NCI-H2081 treated with DMSO at 0.1 percent for 48 hours (cell line): ENCODE data around the gene UPF2.

ENCODE experiments used
- DNase-seq: peaks from one replicate; lab custom pipeline; 2025; lab: John Stamatoyannopoulos, UW

The UPF2 gene

GRCh38 chr10:11958956-11959355, 83.7 kb downstream of the UPF2 start:
- no peak for DNase-seq

GRCh38 chr10:11951695-11952094, 90.9 kb downstream of the UPF2 start:
- no peak for DNase-seq

GRCh38 chr10:11950325-11951018, 92.1 kb downstream of the UPF2 start:
- no peak for DNase-seq

GRCh38 chr10:11949152-11949551, 93.5 kb downstream of the UPF2 start:
- DNase-seq: no peak

GRCh38 chr10:11946652-11947051, 96.0 kb downstream of the UPF2 start:
- no peak for DNase-seq

GRCh38 chr10:11936389-11937152, 106.0 kb downstream of the UPF2 start:
- no peak for DNase-seq

GRCh38 chr10:11934262-11934661, 108.3 kb downstream of the UPF2 start:
- DNase-seq: no peak

- no peak for DNase-seq
These were observed 108.9 kb downstream of the UPF2 start for GRCh38 chr10:11933577-11934223.

- no peak for DNase-seq
These were observed 111.6 kb downstream of the UPF2 start for GRCh38 chr10:11931038-11931437.

GRCh38 chr10:11930312-11930978, 112.2 kb downstream of the UPF2 start:
- no peak for DNase-seq

- DNase-seq: no peak
These were observed 114.9 kb downstream of the UPF2 start for GRCh38 chr10:11927746-11928145.

GRCh38 chr10:11921800-11922392, 120.7 kb downstream of the UPF2 start:
- no peak for DNase-seq

GRCh38 chr10:11919271-11919670, 123.3 kb downstream of the UPF2 start:
- DNase-seq: no peak

- DNase-seq: no peak
These were observed 124.2 kb downstream of the UPF2 start for GRCh38 chr10:11918384-11918783.

GRCh38 chr10:11913079-11913641, 129.4 kb downstream of the UPF2 start:
- DNase-seq: no peak

GRCh38 chr10:11910102-11910501, 132.5 kb downstream of the UPF2 start:
- DNase-seq: no peak

- DNase-seq: no peak
These were observed 133.0 kb downstream of the UPF2 start for GRCh38 chr10:11909618-11910017.

- no peak for DNase-seq
These were observed 133.6 kb downstream of the UPF2 start for GRCh38 chr10:11908991-11909390.

- DNase-seq: no peak
These were observed 134.1 kb downstream of the UPF2 start for GRCh38 chr10:11908536-11908935.

GRCh38 chr10:11907914-11908313, 134.7 kb downstream of the UPF2 start:
- no peak for DNase-seq

GRCh38 chr10:11906714-11907113, 135.9 kb downstream of the UPF2 start:
- DNase-seq: no peak

GRCh38 chr10:11902646-11903045, 140.0 kb downstream of the UPF2 start:
- DNase-seq: no peak
